Trophoblast cell (in vitro differentiated cells and primary cell): ENCODE measurements around the gene IFNL1.
"Not testable (repeated sequence)": the region's sequence is repeated elsewhere in the genome, so short reads cannot be mapped to it uniquely, and the experiment has no call there.

Experiments used
- DNase-seq, 2 donors: peaks; one replicate each; pipeline ENCODE4 v3.0.0-alpha.2; 2016
- H2AFZ ChIP-seq: 2 replicates; pipeline ENCODE4 v1.6.1; 2013; ENCODE audit warnings: low read length, moderate library complexity, mild to moderate bottlenecking; ENCODE audit not compliant: insufficient read depth, poor library complexity
- H2AK5ac ChIP-seq: 2 replicates; pipeline ENCODE4 v1.6.1; 2013; ENCODE audit warnings: mild to moderate bottlenecking, low read length
- H2BK120ac ChIP-seq: 2 replicates; pipeline ENCODE4 v1.6.1; 2013; ENCODE audit warnings: low read length, mild to moderate bottlenecking, moderate library complexity; ENCODE audit not compliant: insufficient read depth, poor library complexity
- H2BK12ac ChIP-seq: 2 replicates; pipeline ENCODE4 v1.6.1; 2013; ENCODE audit warnings: mild to moderate bottlenecking, low read length, moderate library complexity
- H2BK5ac ChIP-seq: 2 replicates; pipeline ENCODE4 v1.6.1; 2013; ENCODE audit warnings: low read length, low read depth, moderate library complexity, mild to moderate bottlenecking; ENCODE audit not compliant: poor library complexity
- H3K14ac ChIP-seq: 2 replicates; pipeline ENCODE4 v1.6.1; 2013; ENCODE audit warnings: mild to moderate bottlenecking, low read length
- H3K18ac ChIP-seq: 2 replicates; pipeline ENCODE4 v1.6.1; 2013; ENCODE audit warnings: mild to moderate bottlenecking, low read length
- H3K23ac ChIP-seq: 2 replicates; pipeline ENCODE4 v1.6.1; 2013; ENCODE audit warnings: low read length
- H3K27ac ChIP-seq: 2 replicates; pipeline ENCODE4 v1.5.1; 2013; ENCODE audit warnings: low read depth, mild to moderate bottlenecking, inconsistent platforms, low read length, moderate library complexity
- H3K27me3 ChIP-seq: 2 replicates; pipeline ENCODE4 v1.6.1; 2013; ENCODE audit warnings: inconsistent platforms, mild to moderate bottlenecking, low read length, moderate library complexity; ENCODE audit not compliant: insufficient read depth
- H3K36me3 ChIP-seq, 2 experiments: 1 replicate in 1 of 2; 2 replicates in 1 of 2; pipeline ENCODE4 v1.6.1; 2013; ENCODE audit warnings: low read length in 2 of 2, mild to moderate bottlenecking in 2 of 2, moderate library complexity in 1 of 2; ENCODE audit not compliant: insufficient read depth in 2 of 2, control insufficient read depth in 1 of 2
- H3K4ac ChIP-seq: 2 replicates; pipeline ENCODE4 v1.6.1; 2013; ENCODE audit warnings: low read depth, mild to moderate bottlenecking, low read length, moderate library complexity
- H3K4me1 ChIP-seq, 2 experiments: 1 replicate in 1 of 2; 2 replicates in 1 of 2; pipeline ENCODE4 v1.6.1; 2013; ENCODE audit warnings: low read length in 2 of 2, mild to moderate bottlenecking in 2 of 2, moderate library complexity in 1 of 2; ENCODE audit not compliant: insufficient read depth in 2 of 2, control insufficient read depth in 1 of 2
- H3K4me2 ChIP-seq: 2 replicates; pipeline ENCODE4 v1.6.1; 2013; ENCODE audit warnings: inconsistent platforms, mild to moderate bottlenecking, low read length, moderate library complexity
- H3K4me3 ChIP-seq: 2 replicates; pipeline ENCODE4 v1.5.1; 2013; ENCODE audit warnings: mild to moderate bottlenecking, low read depth, low read length, inconsistent platforms
- H3K79me1 ChIP-seq: one replicate; pipeline ENCODE4 v1.6.1; 2013; ENCODE audit warnings: low read length
- H3K79me2 ChIP-seq: 2 replicates; pipeline ENCODE4 v1.6.1; 2013; ENCODE audit warnings: low read length, mild to moderate bottlenecking; ENCODE audit not compliant: control insufficient read depth, insufficient read depth, poor library complexity
- H3K9ac ChIP-seq: 2 replicates; pipeline ENCODE4 v1.6.1; 2013; ENCODE audit warnings: mild to moderate bottlenecking, low read length
- H3K9me3 ChIP-seq: 2 replicates; pipeline ENCODE4 v1.6.1; 2013; ENCODE audit warnings: low read depth, mild to moderate bottlenecking, control low read depth, inconsistent platforms, low read length; ENCODE audit not compliant: insufficient read depth
- H4K12ac ChIP-seq: 2 replicates; pipeline ENCODE4 v1.6.1; 2013; ENCODE audit warnings: low read depth, mild to moderate bottlenecking, low read length, moderate library complexity
- H4K8ac ChIP-seq: 2 replicates; pipeline ENCODE4 v1.6.1; 2013; ENCODE audit warnings: low read depth, mild to moderate bottlenecking, low read length, moderate library complexity
- H4K91ac ChIP-seq: one replicate; pipeline ENCODE4 v1.6.1; 2013; ENCODE audit warnings: low read depth, mild to moderate bottlenecking, low read length, moderate library complexity
- WGBS: extraction: QIAGEN DNeasy Blood & Tissue Kit; methylation state at CpG from one replicate; pipeline ENCODE4 v1.1.7; 2013; ENCODE audit warnings: missing lambda C conversion rate; ENCODE audit not compliant: insufficient read length, insufficient coverage; ENCODE audit errors: extremely low coverage; 5-methylcytosine and 5-hydroxymethylcytosine counted together

IFNL1 gene

GRCh38 chr19:39268531-39269223 lies 27.5 kb upstream of the IFNL1 start:
- not testable (repeated sequence) for H3K79me1 ChIP-seq, H2BK5ac ChIP-seq, H2BK12ac ChIP-seq, H3K4ac ChIP-seq, H3K79me2 ChIP-seq, H2AFZ ChIP-seq, H3K18ac ChIP-seq, H3K23ac ChIP-seq, DNase-seq, H3K14ac ChIP-seq, H4K91ac ChIP-seq, H3K9me3 ChIP-seq, H3K4me3 ChIP-seq, H3K4me2 ChIP-seq, H2BK120ac ChIP-seq, H4K8ac ChIP-seq, H2AK5ac ChIP-seq, H3K9ac ChIP-seq, H3K27ac ChIP-seq, H3K4me1 ChIP-seq, H3K36me3 ChIP-seq, H4K12ac ChIP-seq
- no CpG with 5 or more reads among the region's 10 CpGs for WGBS
- peaks cover 26% of the 10 kb centered on the region for H3K27me3 ChIP-seq

DNA sequence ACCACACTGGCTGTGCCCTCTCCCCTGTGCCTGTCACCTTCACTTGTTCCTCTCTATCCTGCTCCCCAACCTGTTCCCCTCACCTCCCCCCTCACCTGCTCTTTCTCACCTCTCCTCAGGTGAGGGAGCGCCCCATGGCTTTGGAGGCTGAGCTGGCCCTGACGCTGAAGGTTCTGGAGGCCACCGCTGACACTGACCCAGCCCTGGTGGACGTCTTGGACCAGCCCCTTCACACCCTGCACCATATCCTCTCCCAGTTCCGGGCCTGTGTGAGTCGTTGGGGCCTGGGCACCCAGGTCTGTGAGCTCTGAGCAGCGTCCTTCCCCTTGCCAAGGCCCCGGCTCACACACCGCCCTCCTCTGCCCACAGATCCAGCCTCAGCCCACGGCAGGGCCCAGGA lies 26.8 kb upstream of the IFNL1 start:
- H4K91ac ChIP-seq, H4K8ac ChIP-seq, DNase-seq, H3K9ac ChIP-seq, H2BK5ac ChIP-seq, H3K79me1 ChIP-seq, H3K4ac ChIP-seq, H3K4me1 ChIP-seq, H3K79me2 ChIP-seq, H2AFZ ChIP-seq, H3K9me3 ChIP-seq, H4K12ac ChIP-seq, H3K4me2 ChIP-seq, H3K27ac ChIP-seq, H2BK12ac ChIP-seq, H3K36me3 ChIP-seq, H3K14ac ChIP-seq, H2BK120ac ChIP-seq, H3K23ac ChIP-seq, H3K18ac ChIP-seq, H3K4me3 ChIP-seq, H2AK5ac ChIP-seq: not testable (repeated sequence)
- WGBS, result no CpG with 5 or more reads among the region's 10 CpGs
- H3K27me3 ChIP-seq, result peaks cover 19% of the 10 kb centered on the region

GRCh38 chr19:39270036-39270871 lies 26.0 kb upstream of the IFNL1 start:
- Histone ChIP-seq H3K23ac (no peak overlapping the region), H3K36me3 (no peaks in the 10 kb centered on the region), H3K27ac (no peak overlapping the region), H2AFZ (no peak overlapping the region), H3K79me2 (no peaks in the 10 kb centered on the region), H4K8ac (no peak overlapping the region), H3K27me3 (peaks cover 10% of the 10 kb centered on the region), H2BK5ac (no peak overlapping the region), H3K14ac (no peak overlapping the region), H2BK12ac (no peak overlapping the region), H2AK5ac (no peak overlapping the region), H3K4me2 (no peak overlapping the region), H3K18ac (no peak overlapping the region), H2BK120ac (no peak overlapping the region), H3K4ac (no peak overlapping the region), H3K9me3 (peaks cover 5% of the 10 kb centered on the region), H3K79me1 (no peaks in the 10 kb centered on the region), H4K91ac (no peak overlapping the region), H3K9ac (no peak overlapping the region), H3K4me3 (no peak overlapping the region), H4K12ac (no peak overlapping the region), H3K4me1 (no peaks in the 10 kb centered on the region)
- WGBS, result no CpG with 5 or more reads among the region's 9 CpGs
- no peak for DNase-seq

DNA sequence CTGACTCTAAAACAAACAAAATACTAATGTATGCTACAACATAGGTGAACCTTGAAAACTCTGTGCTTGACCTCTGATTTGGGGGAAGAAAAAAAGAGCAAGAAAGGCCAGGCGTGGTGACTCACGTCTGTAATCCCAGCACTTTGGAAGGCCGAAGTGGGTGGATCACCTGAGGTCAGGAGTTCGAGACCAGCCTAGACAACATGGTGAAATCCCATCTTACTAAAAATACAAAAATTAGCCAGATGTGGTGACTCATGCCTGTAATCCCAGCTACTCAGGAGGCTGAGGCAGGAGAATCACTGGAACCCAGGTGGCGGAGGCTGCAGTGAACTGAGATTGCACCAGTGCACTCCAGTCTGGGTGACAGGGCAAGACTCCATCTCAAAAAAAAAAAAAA lies 22.3 kb upstream of the IFNL1 start:
- not testable (repeated sequence) for H3K14ac ChIP-seq, H3K27ac ChIP-seq, H2AK5ac ChIP-seq, H2BK120ac ChIP-seq, H2AFZ ChIP-seq, DNase-seq, H3K79me1 ChIP-seq, H3K79me2 ChIP-seq, H4K12ac ChIP-seq, H2BK12ac ChIP-seq, H3K23ac ChIP-seq, H4K91ac ChIP-seq, H3K4me3 ChIP-seq, H3K27me3 ChIP-seq, H4K8ac ChIP-seq, H3K9ac ChIP-seq, H3K4me2 ChIP-seq, H3K4ac ChIP-seq, H3K36me3 ChIP-seq, H3K9me3 ChIP-seq, H3K4me1 ChIP-seq, H2BK5ac ChIP-seq, H3K18ac ChIP-seq
- no CpG with 5 or more reads among the region's 5 CpGs for WGBS
